Pulmonary artery endothelial cell (primary cell): ENCODE data around the gene ZFPM1. TPM values are rescaled to one million over a fixed set of nuclear protein-coding genes. Genes with fewer than 3 reads are reported as not detected.

Experiments used
- total RNA-seq: library from RNA; depleted of rRNA; stranded (reverse); fragments of >200 nt; gene quantifications from 2 replicates; pipeline ENCODE4 v1.2.3, GENCODE V29; 2014

Gene ZFPM1
- total RNA-seq, 1 donor from 2014 or later: 2.0 TPM

Other genes with a start within 250 kb of the ZFPM1 start
- 0.74 and 1.3 TPM in 2 replicates for gene ZNF469, start 70.3 kb upstream of the ZFPM1 start, total RNA-seq
- gene ZC3H18, start 117.1 kb downstream of the ZFPM1 start, total RNA-seq: 11.1 and 15.4 TPM in 2 replicates
- gene IL17C, start 185.3 kb downstream of the ZFPM1 start, total RNA-seq: not detected in 2 replicates
- gene CYBA, start 197.8 kb downstream of the ZFPM1 start, total RNA-seq: 20.8 and 34.5 TPM in 2 replicates
- gene MVD, start 209.8 kb downstream of the ZFPM1 start, total RNA-seq: 67.3 and 78.5 TPM in 2 replicates
- gene SNAI3, start 233.2 kb downstream of the ZFPM1 start, total RNA-seq: 0.14 and 0.33 TPM in 2 replicates